Tibial nerve (tissue), 3 donors: ENCODE data around the gene BPIFB2.

ENCODE experiments used
- POLR2A ChIP-seq, 2 donors: fragments of 450-650 bp; IDR thresholded peaks; one replicate each; pipeline ENCODE4 v1.6.1; 2017; ENCODE audit warnings: antibody characterized with exemption in 2 of 2, mild to moderate bottlenecking in 2 of 2, moderate library complexity in 2 of 2
- TF ChIP-seq, protein P1 (sequence below), 5 experiments: fragments of 200-600 bp in 3 of 5; fragments of 450-650 bp in 2 of 5; sonication (generic) in 3 of 5; IDR thresholded peaks; one replicate each; pipeline ENCODE4 v1.5.1; 2016 to 2019; ENCODE audit warnings: antibody characterized with exemption in 5 of 5, mild to moderate bottlenecking in 3 of 5, moderate library complexity in 2 of 5

DNA sequence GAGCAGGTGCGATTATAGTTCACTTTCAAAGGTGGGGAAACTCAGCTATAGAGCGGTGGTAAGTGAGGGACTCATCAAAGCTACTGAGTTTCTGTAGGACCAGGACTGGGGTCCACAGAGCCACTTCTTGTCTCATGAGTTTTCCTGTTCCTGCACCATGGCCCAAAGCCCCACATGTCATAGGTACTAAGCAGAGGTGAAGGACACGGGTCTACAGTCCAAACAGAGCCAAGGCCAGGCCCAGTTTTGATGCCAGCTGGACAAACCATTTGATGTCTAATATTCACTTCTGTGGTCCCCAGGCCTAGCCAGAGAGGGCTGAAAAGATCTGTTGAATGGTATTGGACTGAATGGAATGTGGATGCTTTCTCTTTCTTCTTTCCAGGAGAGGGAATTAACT, 34.9 kb downstream of the BPIFB2 start:
- TF ChIP-seq POLR2A (IDR thresholded peaks at IDR 0.05): no peak
- TF ChIP-seq, protein P1, sequence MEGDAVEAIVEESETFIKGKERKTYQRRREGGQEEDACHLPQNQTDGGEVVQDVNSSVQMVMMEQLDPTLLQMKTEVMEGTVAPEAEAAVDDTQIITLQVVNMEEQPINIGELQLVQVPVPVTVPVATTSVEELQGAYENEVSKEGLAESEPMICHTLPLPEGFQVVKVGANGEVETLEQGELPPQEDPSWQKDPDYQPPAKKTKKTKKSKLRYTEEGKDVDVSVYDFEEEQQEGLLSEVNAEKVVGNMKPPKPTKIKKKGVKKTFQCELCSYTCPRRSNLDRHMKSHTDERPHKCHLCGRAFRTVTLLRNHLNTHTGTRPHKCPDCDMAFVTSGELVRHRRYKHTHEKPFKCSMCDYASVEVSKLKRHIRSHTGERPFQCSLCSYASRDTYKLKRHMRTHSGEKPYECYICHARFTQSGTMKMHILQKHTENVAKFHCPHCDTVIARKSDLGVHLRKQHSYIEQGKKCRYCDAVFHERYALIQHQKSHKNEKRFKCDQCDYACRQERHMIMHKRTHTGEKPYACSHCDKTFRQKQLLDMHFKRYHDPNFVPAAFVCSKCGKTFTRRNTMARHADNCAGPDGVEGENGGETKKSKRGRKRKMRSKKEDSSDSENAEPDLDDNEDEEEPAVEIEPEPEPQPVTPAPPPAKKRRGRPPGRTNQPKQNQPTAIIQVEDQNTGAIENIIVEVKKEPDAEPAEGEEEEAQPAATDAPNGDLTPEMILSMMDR (IDR thresholded peaks at IDR 0.05): no peak
